ENCODE results near the gene PDCD11.
"Not testable (repeated sequence)": the region's sequence is repeated elsewhere in the genome, so short reads cannot be mapped to it uniquely, and the experiment has no call there.

The PDCD11 gene

DNA sequence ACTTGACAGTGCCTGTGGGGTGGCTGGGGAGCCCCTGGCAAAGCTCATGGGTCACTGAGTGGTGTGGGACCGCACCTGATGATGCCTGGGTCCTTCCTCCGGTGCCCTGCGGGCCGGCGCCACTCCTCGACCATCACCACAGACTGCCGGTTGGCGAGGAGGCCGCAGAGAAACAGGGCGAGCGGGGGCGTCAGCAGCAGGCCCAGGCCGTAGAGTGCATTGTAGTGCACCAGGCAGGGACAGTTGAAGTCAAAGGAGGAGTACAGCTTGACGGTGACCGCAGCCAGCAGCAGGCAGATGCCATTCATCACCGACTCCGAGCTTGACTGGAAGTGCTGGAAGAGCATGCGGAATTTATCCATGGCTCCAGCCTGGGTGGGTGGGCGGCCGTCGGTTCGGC lies 82.2 kb downstream of the PDCD11 start:
- no peak for TF ChIP-seq CTCF (IDR thresholded peaks at IDR 0.05; ENCODE audit: extremely low read depth, missing control alignments)
- DNase-seq (ENCODE audit: low spot score): no peak

DNA sequence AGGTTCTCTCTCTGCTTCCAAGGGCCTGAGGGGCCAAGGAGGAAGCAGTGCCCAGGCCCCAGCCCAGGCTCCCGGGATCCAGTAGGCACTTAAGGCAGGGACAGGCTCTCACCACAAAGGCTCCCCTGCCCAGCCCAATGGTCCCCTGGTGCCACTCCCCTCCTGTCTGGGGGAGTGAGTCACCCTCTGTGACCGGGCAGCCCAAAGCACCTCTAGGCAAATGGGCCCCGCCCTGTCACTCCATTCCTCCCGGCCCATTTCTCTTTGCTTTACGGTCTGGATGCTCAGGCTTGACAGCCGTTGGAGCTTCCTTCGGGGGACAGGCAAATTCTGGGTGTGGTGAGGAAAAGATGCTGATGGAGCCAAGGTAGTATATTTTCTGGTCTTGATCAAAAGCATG lies 82.7 kb downstream of the PDCD11 start, which contains the start of gene CALHM3:
TSS of gene CALHM3 (minus strand) at position 106 of the 400 bp plus-strand sequence. CDS start 208 bp downstream, outside the sequence.
- DNase-seq (ENCODE audit: low spot score): no peak
- no peak for TF ChIP-seq CTCF (IDR thresholded peaks at IDR 0.05; ENCODE audit: extremely low read depth, missing control alignments)

DNA sequence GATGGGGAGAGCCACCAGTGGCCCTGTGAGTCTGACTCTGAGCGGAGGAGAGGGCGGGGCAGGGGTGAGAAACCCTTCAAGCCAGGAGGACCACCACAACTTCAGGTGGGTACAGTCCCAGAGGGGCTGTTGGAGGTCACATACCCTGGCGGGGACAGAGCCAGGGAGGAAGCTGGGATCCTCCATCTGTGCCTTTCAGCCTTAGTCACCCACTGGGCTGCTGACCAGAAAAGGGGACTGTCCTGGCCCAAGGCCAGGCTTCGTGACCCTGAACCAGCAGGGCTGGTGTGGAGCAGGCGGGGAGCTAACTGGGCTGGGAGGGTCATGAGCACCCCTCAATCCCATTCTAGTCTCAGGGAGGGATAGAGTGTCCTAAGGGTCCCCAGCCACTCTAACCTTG lies 84.1 kb downstream of the PDCD11 start:
- TF ChIP-seq CTCF (IDR thresholded peaks at IDR 0.05; ENCODE audit: extremely low read depth, missing control alignments): no peak
- DNase-seq (ENCODE audit: low spot score): no peak

DNA sequence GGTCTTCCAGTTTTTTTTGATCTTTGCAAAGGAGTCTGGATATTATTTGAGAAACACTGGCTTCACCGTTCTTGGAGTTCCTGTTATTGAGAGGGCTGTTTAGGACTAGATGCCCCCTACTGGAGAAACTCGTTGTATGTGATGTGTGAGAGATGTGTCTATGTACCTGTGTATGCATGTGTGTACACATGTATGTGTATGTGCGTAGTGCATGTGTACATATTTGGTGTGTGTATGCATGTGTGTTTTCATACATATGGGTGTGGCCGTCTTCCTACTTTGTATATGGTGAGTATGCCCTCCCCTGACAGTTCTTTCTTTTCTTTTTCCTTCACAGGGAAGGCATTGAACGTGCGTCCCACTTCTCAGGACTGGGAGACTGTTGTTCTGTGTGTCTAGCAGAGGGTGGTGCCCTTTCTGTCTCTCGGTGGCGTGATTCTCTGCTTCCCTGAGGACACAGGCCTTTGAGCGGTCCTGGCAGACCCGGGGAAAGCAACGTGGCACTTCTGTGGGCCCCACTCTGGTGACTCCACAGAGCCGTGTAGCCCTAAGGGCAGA lies 85.6 kb downstream of the PDCD11 start:
- peak; percentile 79 for DNase-seq (ENCODE audit: low spot score)
- TF ChIP-seq CTCF (IDR thresholded peaks at IDR 0.05; ENCODE audit: extremely low read depth, missing control alignments): peak; percentile 36

- DNase-seq (ENCODE audit: low spot score): not testable (repeated sequence)
These were observed 90.4 kb downstream of the PDCD11 start for GRCh38 chr10:103486635-103487409.

DNA sequence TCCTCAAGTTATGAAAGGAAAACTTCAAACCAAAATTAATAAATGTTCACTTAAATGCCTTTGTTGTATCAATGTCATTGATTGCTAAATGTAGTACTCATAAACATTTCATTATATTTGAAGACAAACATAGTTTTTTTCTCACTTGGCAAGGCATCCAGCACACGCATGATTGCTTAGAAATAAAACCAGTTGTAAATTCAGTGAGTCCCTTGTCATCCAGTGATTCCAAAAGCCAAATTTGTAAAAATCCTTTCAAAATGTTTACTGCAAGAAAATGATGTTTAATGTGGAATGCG lies 90.9 kb downstream of the PDCD11 start:
- DNase-seq (ENCODE audit: low spot score): no peak
- TF ChIP-seq CTCF (IDR thresholded peaks at IDR 0.05; ENCODE audit: extremely low read depth, missing control alignments): no peak

DNA sequence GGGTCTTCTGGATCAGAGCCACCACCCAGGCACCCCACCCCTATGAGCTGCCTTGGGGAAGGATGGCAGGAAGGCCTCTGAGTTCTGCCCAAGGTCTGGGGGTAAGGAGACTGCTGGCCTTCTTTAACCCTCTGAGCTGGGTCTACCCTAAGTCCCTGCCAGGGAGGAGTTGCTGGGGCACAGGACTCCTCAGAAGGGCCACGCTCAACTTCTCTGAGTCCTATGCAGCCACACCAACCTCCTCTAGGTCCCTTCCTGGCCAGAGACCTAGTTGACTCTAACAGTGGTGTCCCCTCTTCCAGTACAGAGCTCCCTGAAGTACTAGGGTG lies 94.5 kb downstream of the PDCD11 start:
- DNase-seq (ENCODE audit: low spot score): no peak

More for the DNA sequence above, 94.5 kb downstream of the PDCD11 start:
- no peak for TF ChIP-seq CTCF (IDR thresholded peaks at IDR 0.05; ENCODE audit: extremely low read depth, missing control alignments)
